Stomach (tissue), 9 donors: Measurements from ENCODE around the gene TRMU. TPM values are rescaled to one million over a fixed set of nuclear protein-coding genes. Genes with fewer than 3 reads are reported as not detected.

ENCODE experiments used
- DNase-seq, 2 donors: peaks; one replicate each; pipeline versions ENCODE4 v3.0.0 to v3.0.0-alpha.2; 2013 to 2019
- H3K27ac ChIP-seq, 5 donors: fragments of 200-600 bp in 4 of 5; sonication (generic) in 4 of 5; one replicate each; pipeline ENCODE4 v1.5.1; 2013 to 2019; ENCODE audit warnings: mild to moderate bottlenecking in 1 of 5, moderate library complexity in 1 of 5
- H3K27me3 ChIP-seq, 3 donors: fragments of 200-600 bp; sonication (generic); one replicate each; pipeline ENCODE4 v1.5.1; 2017 to 2019; ENCODE audit warnings: mixed run types in 1 of 3
- H3K36me3 ChIP-seq, 4 donors: fragments of 200-600 bp; sonication (generic); 1 replicate in 3 of 4; 2 replicates in 1 of 4; pipeline ENCODE4 v1.5.1; 2016 to 2019
- H3K4me1 ChIP-seq, 4 donors: fragments of 200-600 bp; sonication (generic); one replicate each; pipeline ENCODE4 v1.5.1; 2016 to 2019
- H3K4me3 ChIP-seq, 4 donors: fragments of 200-600 bp; sonication (generic) in 3 of 4; one replicate each; pipeline ENCODE4 v1.5.1; 2016 to 2019; ENCODE audit warnings: mild to moderate bottlenecking in 1 of 4
- H3K9me3 ChIP-seq, 4 donors: fragments of 200-600 bp; sonication (generic); one replicate each; pipeline ENCODE4 v1.5.1; 2016 to 2019
- CTCF ChIP-seq, 7 experiments: fragments of 450-650 bp in 4 of 7; fragments of 200-600 bp in 3 of 7; sonication (generic) in 3 of 7; IDR thresholded peaks; one replicate each; pipeline ENCODE4 v1.5.1; 2016 to 2019; ENCODE audit warnings: antibody characterized with exemption in 7 of 7, control low read depth in 2 of 7, mild to moderate bottlenecking in 1 of 7
- EP300 ChIP-seq: sonication (generic); formaldehyde crosslinking; IDR thresholded peaks from one replicate; pipeline ENCODE4 v1.6.1; 2017; ENCODE audit warnings: antibody characterized with exemption
- POLR2A ChIP-seq, 4 donors: fragments of 450-650 bp; IDR thresholded peaks; one replicate each; pipeline ENCODE4 v1.6.1; 2016; ENCODE audit warnings: antibody characterized with exemption in 4 of 4, control low read depth in 2 of 4, mild to moderate bottlenecking in 1 of 4, moderate library complexity in 1 of 4
- POLR2AphosphoS5 ChIP-seq, 3 donors: sonication (generic); formaldehyde crosslinking; IDR thresholded peaks; one replicate each; pipeline ENCODE4 v1.6.1; 2016; ENCODE audit warnings: antibody characterized with exemption in 3 of 3
- WGBS, 5 donors: extraction: QIAGEN DNeasy Blood & Tissue Kit in 3 of 5; methylation state at CpG; one replicate each; pipeline versions ENCODE4 v1.1.5 to v1.1.7; 2013 to 2018; 5-methylcytosine and 5-hydroxymethylcytosine counted together
- intact Hi-C: fragments of 100-400 bp; cut with DNase I; formaldehyde crosslinking; loops from one replicate; pipeline ENCODE4 v1.15.1; 2023; ENCODE audit warnings: low total_unique reads
- polyA plus RNA-seq, 3 donors: library from polyadenylated mRNA; stranded (reverse); fragments of 200-250 nt; gene quantifications; one replicate each; pipeline ENCODE4 v1.2.3, GENCODE V29; 2013
- total RNA-seq, 5 donors: library from RNA; depleted of rRNA; stranded (reverse); fragments of >200 nt; gene quantifications; one replicate each; pipeline versions ENCODE4 v1.1.0 to v1.2.3, GENCODE V29; 2014 to 2016
- donor health status: healthy with polysubstance abuse.
- donor health status: Bipolar disorder and iron deficiency.
- donor health status: healthy.

The TRMU gene
- total and polyA plus RNA-seq, 8 donors = 23.8 to 114 (median 57.4) TPM

DNA sequence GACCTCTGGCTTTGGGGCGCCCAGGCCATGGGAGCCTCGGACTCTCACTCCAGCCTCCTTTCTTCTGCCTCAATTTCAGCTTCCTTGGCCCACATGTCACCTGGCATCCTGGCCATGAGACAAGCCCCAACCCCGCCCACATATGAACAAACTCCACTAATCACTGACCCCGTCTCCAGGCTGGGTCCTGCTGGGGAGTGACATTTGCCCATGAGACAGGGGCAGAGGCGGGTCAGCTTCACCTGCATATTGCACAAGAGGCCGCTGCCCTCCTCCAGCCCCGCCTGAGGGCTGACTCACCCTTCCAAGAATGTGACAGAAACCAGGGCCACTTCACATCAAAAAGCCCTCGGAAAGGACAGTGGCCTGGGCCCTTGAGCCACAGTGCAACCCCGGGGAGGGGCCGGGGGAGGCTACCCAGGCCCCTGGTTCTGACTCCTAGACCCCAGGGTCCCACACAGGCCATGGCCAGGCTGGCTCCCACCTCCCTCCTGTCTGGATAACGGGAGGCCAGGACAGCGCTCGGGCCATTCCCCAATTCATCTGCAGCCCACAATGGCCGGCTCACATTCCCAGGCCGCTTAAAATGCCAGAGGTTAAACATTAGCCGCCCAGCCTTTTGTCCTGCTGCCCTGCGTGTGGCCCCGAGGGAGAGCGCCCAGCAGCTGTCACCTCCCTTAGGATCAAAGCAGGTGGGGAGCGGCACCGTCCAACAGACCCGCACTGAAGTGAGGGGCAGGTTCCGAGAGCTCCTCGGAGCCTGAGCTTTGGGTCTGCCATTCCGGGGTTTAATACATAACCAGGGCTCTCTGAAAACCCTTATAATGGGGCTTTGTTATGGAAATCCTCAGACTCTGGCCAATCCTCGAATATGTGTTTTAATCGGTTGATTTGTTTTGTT lies 42.3 kb downstream of the TRMU start:
- intact Hi-C loops = no loop called here
- Histone ChIP-seq H3K36me3 (no peaks in the 10 kb centered on the region), H3K27me3 (peaks cover 0 to 22% (median 0%) of the 10 kb centered on the region in 3 donors), H3K4me3 (no peak overlapping the region), H3K9me3 (peaks cover 5 to 10% (median 7%) of the 10 kb centered on the region in 4 donors), H3K27ac (peak overlapping the region; percentile 79 to 88 (median 84)), H3K4me1 (peaks cover 58 to 73% (median 63%) of the 10 kb centered on the region in 4 donors)
- TF ChIP-seq EP300 (no peak), POLR2AphosphoS5 (IDR thresholded peaks at IDR 0.05) (peak in 2 of 3 donors; percentile 27 to 77)
- WGBS, 5 donors = 30 to 62% (median 52%) methylated on average over 13 to 27 of the region's 27 CpGs
- peak; percentile 88 to 91 for DNase-seq

GRCh38 chr22:46378426-46379065 lies 43.0 kb downstream of the TRMU start:
- intact Hi-C loops = no loop called here
- H3K4me1 ChIP-seq = peaks cover 51 to 65% (median 57%) of the 10 kb centered on the region in 4 donors
- H3K27ac ChIP-seq = peak overlapping the region; percentile 79 to 88 (median 84)
- TF ChIP-seq POLR2A (IDR thresholded peaks at IDR 0.05) (no peak), CTCF (IDR thresholded peaks at IDR 0.05) (no peak), EP300 (no peak), POLR2AphosphoS5 (IDR thresholded peaks at IDR 0.05) (no peak)
- no peak overlapping the region for H3K4me3 ChIP-seq
- no peak for DNase-seq
- H3K9me3 ChIP-seq = peaks cover 5 to 10% (median 7%) of the 10 kb centered on the region in 4 donors
- peaks cover 0 to 14% (median 0%) of the 10 kb centered on the region in 3 donors for H3K27me3 ChIP-seq
- H3K36me3 ChIP-seq = no peaks in the 10 kb centered on the region
- WGBS, 5 donors = 36 to 65% (median 42%) methylated on average over 18 to 22 of the region's 22 CpGs

DNA sequence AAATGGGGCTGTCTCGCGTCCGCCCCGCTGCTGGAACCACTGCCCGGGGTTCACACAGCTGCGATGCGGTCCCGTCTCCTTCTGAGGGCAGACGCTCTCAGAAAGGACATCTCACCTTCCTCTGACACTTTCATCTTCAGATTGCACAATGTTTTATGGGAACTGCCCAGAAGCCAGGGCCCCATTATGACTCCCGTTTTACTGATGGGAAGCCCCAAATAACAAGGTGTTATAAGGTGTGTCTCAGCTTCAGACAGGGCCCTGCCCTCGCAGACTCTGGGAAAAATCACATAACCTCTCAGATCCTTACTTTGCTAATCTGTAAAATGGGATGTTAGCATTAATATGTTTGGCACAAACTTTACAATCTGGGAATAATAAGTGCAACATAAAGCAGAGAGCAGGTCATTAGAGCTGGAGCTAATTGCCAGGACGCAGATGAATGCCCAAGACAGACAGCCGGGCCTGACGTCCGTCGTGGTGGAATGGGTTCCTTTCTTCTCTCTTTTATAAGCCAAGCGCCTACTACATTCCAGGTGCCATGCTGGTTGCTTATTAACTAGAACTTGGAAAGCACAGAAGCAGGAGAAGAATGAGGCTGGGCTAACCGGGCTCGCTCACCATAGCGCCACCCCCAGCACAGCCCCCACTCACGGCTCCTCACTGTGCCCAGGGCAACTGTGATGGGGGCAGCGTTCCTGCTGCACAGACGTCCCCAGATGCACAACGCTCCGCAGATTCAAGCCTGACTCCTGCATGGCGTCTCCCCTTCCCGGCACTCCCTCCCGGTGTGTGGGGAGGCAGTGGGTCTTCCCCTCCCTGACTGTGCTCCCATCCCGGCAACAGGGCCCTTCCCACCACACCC lies 43.8 kb downstream of the TRMU start:
- WGBS, 5 donors = 42 to 66% (median 46%) methylated on average over 24 to 29 of the region's 29 CpGs
- Histone ChIP-seq H3K36me3 (peaks cover 0 to 1% (median 0%) of the 10 kb centered on the region in 4 donors), H3K9me3 (peaks cover 5 to 10% (median 7%) of the 10 kb centered on the region in 4 donors), H3K4me3 (peak overlapping the region in 2 of 4 donors; percentile 8 to 18), H3K4me1 (peaks cover 43 to 58% (median 49%) of the 10 kb centered on the region in 4 donors), H3K27ac (peak overlapping the region; percentile 79 to 88 (median 84)), H3K27me3 (peaks cover 0 to 7% (median 0%) of the 10 kb centered on the region in 3 donors)
- intact Hi-C loops = no loop called here
- peak; percentile 63 to 76 for DNase-seq
- TF ChIP-seq POLR2AphosphoS5 (IDR thresholded peaks at IDR 0.05) = no peak
- TF ChIP-seq EP300 = no peak
- TF ChIP-seq CTCF (IDR thresholded peaks at IDR 0.05) = no peak

GRCh38 chr22:46380069-46380468 lies 44.6 kb downstream of the TRMU start:
- DNase-seq = no peak

More at GRCh38 chr22:46380069-46380468, 44.6 kb downstream of the TRMU start:
- H3K36me3 ChIP-seq = peaks cover 0 to 7% (median 0%) of the 10 kb centered on the region in 4 donors
- H3K27ac ChIP-seq = peak overlapping the region; percentile 79 to 88 (median 84)
- TF ChIP-seq CTCF (IDR thresholded peaks at IDR 0.05) (no peak), EP300 (no peak)
- peaks cover 5 to 10% (median 7%) of the 10 kb centered on the region in 4 donors for H3K9me3 ChIP-seq
- 42 to 69% (median 55%) methylated on average over 15 to 19 of the region's 19 CpGs for whole genome bisulfite sequencing, 5 donors
- no peaks in the 10 kb centered on the region for H3K27me3 ChIP-seq
- peak overlapping the region in 1 of 4 donors; percentile 8 for H3K4me3 ChIP-seq
- intact Hi-C loops = no loop called here
- H3K4me1 ChIP-seq = peaks cover 35 to 50% (median 43%) of the 10 kb centered on the region in 4 donors
